ENCODE measurements around the gene CCDC3.
"Not testable (repeated sequence)": the region's sequence is repeated elsewhere in the genome, so short reads cannot be mapped to it uniquely, and the experiment has no call there.

CCDC3 gene

GRCh38 chr10:12877150-12877549 is 124.4 kb downstream of the CCDC3 start:
- DNase-seq, result no peak

DNA sequence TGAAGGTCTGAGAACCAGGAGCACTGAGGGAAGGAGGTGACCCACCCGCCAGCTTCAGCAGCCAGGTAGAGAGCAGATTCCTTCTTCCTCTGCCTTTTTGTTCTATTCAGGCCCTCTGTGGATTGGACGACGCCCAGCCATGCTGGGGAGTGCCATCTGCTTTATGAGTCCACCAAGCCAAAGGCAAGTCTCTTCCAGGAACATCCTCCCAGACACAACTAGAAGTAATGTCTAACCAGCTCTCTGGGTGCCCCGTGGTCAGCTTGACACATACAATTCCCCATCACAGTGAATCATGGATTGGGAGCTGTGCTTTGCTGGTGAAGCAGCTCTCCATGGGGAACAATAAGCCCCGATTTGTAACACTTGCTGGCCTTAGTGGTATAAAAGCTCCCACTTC is 125.2 kb downstream of the CCDC3 start:
- no peak for DNase-seq

DNA sequence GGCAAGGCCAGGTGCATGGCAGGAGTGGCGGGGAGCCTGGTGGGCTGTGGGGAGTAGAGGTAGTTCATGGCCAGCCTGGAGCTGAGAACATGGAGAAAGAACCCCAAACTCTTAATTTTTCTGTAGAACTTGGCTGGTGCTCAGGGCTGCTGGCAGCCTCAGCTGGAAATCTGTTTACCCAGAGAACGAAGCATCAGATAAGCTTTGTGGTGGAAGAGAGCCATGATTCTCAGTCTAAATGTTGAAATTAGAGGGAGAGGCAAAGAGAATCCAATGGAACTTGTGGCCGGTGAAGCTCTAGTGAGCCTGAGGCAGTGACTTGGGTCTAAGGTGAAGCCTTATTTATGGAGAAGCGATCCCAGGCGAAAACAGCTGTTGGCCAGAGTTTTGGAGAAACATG is 126.4 kb downstream of the CCDC3 start:
- DNase-seq, result no peak

GRCh38 chr10:12874501-12874900 is 127.0 kb downstream of the CCDC3 start:
- no peak for DNase-seq

- no peak for DNase-seq
These were observed 128.3 kb downstream of the CCDC3 start for GRCh38 chr10:12873172-12873571.

DNA sequence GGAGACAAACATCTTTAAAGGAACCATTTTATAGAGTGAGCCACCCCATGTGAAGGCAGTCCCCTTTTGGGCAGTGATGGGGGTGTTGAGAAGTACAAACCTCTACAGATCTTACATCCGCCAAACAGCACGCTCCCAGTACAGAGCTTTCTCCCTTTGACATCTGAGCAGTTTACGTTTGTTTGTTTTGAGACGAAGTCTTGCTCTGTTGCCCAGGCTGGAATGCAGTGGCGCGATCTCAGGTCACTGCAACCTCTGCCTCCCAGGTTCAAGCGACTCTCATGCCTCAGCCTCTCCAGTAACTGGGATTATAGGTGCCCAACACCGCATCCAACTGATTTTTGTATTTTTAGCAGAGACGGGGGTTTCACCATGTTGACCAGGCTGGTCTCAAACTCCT is 128.9 kb downstream of the CCDC3 start:
- DNase-seq, result no peak

GRCh38 chr10:12869427-12869826 is 132.1 kb downstream of the CCDC3 start:
- DNase-seq, result no peak

DNA sequence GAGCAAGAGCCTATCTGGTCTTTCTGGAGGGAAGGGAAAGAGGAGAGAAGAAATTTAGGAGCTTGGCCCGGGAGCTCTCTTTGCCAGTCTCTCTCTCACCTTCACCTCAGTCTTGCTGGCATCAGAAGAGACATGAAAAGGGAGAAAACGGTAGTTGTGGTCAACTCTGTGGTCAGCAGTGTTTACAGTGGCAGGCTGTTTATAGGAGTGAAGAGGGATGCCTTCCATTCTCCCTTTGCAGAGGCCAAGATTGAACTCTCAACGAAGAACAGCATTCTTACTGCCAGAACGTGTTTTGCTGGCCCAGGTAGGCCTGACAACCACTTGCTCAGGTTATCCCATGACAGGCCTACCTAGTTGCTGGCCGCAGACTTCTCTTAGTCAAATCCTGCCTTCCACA is 133.3 kb downstream of the CCDC3 start:
- DNase-seq, result no peak

DNA sequence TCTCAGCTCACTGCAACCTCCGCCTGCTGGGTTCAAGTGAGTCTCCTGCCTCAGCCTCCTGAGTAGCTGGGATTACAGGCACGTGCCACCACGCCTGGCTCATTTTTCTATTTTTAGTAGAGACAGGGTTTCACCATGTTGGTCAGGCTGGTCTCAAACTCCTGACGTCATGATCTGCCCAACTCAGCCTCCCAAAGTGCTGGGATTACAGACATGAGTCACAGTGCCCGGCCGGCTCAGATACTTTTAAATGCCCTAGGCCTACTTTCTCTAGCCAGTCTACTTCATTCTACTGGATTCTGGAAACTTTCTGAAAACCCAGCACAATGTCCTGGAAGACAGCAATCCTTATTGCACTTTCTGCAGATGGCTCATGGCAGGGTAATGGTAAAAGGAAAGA is 136.0 kb downstream of the CCDC3 start:
- DNase-seq, result not testable (repeated sequence)

DNA sequence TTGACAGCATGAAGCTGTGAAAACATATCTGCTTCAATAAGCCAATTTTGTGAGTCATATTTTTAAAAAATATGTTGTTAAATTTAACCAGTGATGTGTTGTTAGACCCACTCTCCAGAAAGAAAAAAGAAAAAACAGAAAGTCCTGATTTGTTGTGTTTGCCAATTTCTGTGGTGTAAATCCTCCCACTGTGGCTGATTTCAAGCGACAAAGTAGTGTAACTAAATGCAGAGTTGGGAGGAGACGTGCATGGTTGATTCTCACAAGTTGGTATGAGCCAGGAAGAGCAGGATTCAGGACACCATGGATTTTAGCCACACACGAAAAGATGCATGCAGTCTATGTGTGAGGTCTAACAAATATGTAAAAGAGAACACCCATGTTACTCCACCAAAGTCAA is 139.1 kb downstream of the CCDC3 start:
- no peak for DNase-seq

GRCh38 chr10:12854988-12855387 is 146.5 kb downstream of the CCDC3 start:
- no peak for DNase-seq

DNA sequence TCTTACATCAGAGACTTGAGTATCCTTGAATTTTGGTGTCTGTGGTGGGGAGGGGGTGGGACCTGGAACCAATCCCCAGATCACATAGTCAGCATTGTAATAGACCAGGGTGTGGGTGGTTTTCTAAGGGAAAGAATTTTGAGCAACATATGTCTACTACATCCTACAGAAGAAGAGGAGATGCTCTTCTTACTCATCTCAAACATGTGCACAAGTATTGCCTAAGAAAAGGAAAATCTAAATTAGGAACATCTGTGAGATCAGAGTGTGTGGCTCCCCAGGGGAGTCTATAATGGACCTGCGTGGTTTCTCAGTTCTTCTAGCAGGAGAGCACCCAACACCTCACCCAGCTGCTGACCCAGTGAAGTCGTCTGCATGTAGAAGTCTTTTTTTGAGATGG is 148.8 kb downstream of the CCDC3 start:
- no peak for DNase-seq

- DNase-seq, result no peak
These were observed 152.0 kb downstream of the CCDC3 start for GRCh38 chr10:12849319-12850181.

DNA sequence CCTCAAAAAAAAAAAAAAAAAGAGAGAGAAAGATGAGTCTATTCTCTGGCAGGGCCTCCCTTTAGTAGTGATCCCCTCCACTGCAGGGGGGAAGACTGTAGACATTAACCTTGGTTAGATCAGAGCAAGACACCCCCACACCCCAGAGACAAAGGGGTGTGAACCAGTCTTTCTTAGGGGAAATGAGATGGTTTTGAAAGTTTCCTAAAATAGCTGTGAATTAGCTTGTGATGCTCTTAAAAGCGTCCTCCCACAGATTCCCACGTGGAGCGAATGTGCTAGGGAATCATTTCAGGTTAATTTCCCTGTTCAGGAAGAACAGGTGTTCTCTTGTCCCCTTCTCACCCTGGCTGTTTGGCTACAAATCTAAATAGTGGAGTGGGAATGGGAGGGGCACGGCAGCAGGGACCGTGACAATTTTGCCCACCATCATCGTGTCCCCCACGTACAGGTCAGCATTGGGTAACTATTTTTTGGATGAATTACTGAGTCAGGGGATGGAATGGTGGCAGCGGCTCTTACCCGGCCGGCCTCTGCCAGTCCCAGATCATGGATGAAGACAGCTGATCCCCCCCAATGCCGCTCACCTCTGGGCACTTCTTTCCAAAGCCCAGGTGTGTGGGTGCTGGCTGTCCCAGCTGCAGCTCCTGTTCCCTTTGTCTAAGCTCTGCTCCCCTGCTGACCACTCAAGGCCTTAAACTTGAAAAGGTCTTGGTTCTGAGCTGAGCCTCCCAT is 152.9 kb downstream of the CCDC3 start:
- no peak for DNase-seq

- peak in 1 of 3 donors; percentile 17 for DNase-seq
These were observed 154.0 kb downstream of the CCDC3 start for GRCh38 chr10:12847361-12847975.

DNA sequence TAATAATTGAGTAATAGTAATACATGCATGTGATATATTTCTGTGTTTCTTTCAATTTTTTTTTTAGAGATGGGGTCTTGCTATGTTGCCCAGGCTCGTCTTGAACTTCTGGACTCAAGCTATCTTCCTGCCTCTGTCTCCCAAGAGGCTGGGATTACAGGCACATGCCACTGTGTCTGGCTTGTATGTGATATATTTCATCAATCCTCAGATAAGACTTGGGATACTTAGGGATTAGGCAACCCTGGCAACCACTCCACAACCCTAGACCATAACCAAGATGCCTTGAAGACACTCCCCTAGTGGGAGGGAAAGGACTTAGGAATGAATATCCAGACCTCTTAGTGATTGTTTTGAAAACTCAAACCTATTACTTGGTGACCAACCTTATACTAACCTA is 154.8 kb downstream of the CCDC3 start:
- DNase-seq, result no peak
